Measurements from ENCODE around the gene TTC17.
A peak's percentile ranks its signal among the peaks of the same experiment; 100 is the strongest.
"Not testable (repeated sequence)": the region's sequence is repeated elsewhere in the genome, so short reads cannot be mapped to it uniquely, and the experiment has no call there.

Gene TTC17, protein sequence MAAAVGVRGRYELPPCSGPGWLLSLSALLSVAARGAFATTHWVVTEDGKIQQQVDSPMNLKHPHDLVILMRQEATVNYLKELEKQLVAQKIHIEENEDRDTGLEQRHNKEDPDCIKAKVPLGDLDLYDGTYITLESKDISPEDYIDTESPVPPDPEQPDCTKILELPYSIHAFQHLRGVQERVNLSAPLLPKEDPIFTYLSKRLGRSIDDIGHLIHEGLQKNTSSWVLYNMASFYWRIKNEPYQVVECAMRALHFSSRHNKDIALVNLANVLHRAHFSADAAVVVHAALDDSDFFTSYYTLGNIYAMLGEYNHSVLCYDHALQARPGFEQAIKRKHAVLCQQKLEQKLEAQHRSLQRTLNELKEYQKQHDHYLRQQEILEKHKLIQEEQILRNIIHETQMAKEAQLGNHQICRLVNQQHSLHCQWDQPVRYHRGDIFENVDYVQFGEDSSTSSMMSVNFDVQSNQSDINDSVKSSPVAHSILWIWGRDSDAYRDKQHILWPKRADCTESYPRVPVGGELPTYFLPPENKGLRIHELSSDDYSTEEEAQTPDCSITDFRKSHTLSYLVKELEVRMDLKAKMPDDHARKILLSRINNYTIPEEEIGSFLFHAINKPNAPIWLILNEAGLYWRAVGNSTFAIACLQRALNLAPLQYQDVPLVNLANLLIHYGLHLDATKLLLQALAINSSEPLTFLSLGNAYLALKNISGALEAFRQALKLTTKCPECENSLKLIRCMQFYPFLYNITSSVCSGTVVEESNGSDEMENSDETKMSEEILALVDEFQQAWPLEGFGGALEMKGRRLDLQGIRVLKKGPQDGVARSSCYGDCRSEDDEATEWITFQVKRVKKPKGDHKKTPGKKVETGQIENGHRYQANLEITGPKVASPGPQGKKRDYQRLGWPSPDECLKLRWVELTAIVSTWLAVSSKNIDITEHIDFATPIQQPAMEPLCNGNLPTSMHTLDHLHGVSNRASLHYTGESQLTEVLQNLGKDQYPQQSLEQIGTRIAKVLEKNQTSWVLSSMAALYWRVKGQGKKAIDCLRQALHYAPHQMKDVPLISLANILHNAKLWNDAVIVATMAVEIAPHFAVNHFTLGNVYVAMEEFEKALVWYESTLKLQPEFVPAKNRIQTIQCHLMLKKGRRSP

DNA sequence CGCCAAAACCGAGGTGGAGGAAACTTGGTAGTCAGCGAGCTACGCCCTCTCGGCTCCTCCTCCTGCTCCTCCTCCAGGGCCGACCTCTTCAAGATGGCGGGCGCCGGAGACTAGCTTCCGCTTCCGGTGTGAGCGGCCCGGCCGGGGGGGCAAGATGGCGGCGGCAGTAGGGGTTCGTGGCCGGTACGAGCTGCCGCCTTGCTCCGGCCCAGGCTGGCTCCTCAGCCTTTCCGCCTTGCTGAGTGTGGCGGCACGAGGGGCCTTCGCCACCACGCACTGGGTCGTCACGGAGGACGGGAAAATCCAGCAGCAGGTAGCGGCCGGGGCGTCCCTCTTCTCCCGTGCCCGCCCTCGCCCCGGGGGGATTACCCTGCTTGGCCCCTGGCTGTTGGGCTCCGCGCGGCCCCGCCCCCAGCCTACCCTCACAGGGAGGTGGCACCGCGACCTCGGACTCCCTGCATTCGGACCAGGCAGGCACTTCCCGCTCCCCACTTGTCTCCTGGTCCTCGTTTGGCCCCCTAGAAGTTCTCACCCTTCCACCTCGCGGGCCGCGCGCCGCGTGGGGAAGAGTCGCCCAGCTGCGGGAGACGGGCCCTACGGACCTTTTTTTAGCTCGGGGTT lies at the start of gene TTC17:
Gene TTC17, plus strand, starts transcription at position 120 of the 621 bp plus-strand sequence. Its CDS starts 35 bp downstream, at position 155.
- Histone ChIP-seq H3K36me3 (ENCODE audit: control insufficient read depth in 1 of 2, insufficient read depth in 2 of 2, low read length in 2 of 2) (peaks cover 0 to 2% of the 10 kb centered on the region in 2 donors), H3K4me1 (ENCODE audit: control insufficient read depth in 1 of 2, insufficient read depth in 2 of 2, low read length in 2 of 2) (peaks cover 14 to 21% of the 10 kb centered on the region in 2 donors), H3K27ac (ENCODE audit: low read length) (peak within 1 kb of the TSS; percentile 74), H3K27me3 (ENCODE audit: low read depth, low read length) (no peaks in the 10 kb centered on the region), H3K9me3 (ENCODE audit: control insufficient read depth in 1 of 2, low read length in 2 of 2) (no peaks in the 10 kb centered on the region), H3K4me3 (ENCODE audit: low read depth in 1 of 2, low read length in 2 of 2) (peak within 1 kb of the TSS; percentile 96 to 98)

DNA sequence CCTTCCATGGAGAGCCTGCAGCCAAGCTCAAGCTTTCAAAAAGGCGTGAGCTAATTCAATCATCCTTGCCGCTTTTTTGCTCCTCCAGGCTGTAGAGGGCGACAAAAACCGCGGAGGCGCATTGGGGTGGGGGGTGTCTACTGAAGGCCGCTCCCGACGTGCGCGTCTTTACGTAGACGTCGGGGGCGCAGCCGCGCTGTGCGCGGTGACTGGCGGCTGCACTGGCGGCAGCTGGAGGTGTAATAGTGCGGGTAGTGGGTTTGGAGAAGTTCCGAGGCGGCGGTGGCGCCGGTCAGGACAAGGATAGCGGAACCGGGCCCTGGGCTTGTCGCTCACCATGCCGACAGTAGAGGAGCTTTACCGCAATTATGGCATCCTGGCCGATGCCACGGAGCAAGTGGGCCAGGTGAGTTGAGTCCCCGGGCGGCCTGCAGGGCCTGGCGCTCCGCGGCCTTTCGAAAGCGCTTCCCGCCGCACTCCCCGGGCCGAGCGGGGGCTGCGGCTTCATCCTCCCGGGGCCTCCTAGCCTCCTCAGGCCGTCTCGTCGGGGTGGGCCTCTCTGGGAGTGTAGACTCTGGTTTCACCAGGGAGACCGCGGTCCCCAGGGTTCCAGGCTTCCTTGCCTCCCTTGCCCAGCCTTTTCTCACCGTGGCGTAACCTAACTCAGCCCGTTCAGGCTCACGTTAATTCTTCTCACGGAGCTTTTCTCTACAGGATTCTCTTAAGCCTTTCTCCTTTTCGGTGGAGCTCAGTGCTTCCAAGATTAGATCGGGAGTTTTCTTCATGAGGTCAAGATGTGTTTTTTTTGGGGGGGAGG lies 46.7 kb upstream of the TTC17 start, which contains the start of gene API5:
Gene API5, plus strand, starts transcription at position 206 of the 817 bp plus-strand sequence. Its CDS starts 132 bp downstream, at position 338.
- Histone ChIP-seq H3K4me3 (ENCODE audit: low read depth in 1 of 2, low read length in 2 of 2) (peak within 1 kb of the TSS; percentile 95 to 99), H3K27me3 (ENCODE audit: low read depth, low read length) (no peaks in the 10 kb centered on the region), H3K36me3 (ENCODE audit: control insufficient read depth in 1 of 2, insufficient read depth in 2 of 2, low read length in 2 of 2) (peaks cover 0 to 5% of the 10 kb centered on the region in 2 donors), H3K9me3 (ENCODE audit: control insufficient read depth in 1 of 2, low read length in 2 of 2) (no peaks in the 10 kb centered on the region), H3K27ac (ENCODE audit: low read length) (peak within 1 kb of the TSS; percentile 88), H3K4me1 (ENCODE audit: control insufficient read depth in 1 of 2, insufficient read depth in 2 of 2, low read length in 2 of 2) (peaks cover 5 to 19% of the 10 kb centered on the region in 2 donors)

DNA sequence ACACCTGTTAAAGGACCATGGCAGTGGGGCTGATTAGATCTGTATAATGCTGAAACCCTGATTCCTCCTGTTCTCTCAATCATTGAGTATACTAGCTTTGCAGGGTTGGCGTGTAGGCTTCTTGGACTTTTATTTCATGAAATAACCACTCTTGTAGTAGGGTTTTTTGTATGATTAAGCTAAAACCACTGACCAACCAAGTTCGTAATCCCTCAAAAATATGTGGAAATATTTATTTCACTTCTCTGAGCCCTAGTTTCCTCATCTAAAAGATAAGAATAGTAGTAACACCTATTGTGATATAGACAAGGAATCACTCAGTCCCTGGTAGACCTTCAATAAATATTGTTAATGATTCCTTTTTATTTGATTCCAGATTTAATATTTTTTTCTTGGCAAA lies 42.8 kb upstream of the TTC17 start:
- Histone ChIP-seq H3K27me3 (ENCODE audit: low read depth, low read length) (no peaks in the 10 kb centered on the region), H3K36me3 (ENCODE audit: control insufficient read depth in 1 of 2, insufficient read depth in 2 of 2, low read length in 2 of 2) (peaks cover 15 to 17% of the 10 kb centered on the region in 2 donors), H3K27ac (ENCODE audit: low read length) (no peak overlapping the region), H3K9me3 (ENCODE audit: control insufficient read depth in 1 of 2, low read length in 2 of 2) (no peaks in the 10 kb centered on the region), H3K4me1 (ENCODE audit: control insufficient read depth in 1 of 2, insufficient read depth in 2 of 2, low read length in 2 of 2) (peaks cover 5 to 19% of the 10 kb centered on the region in 2 donors), H3K4me3 (ENCODE audit: low read depth in 1 of 2, low read length in 2 of 2) (no peak overlapping the region)

DNA sequence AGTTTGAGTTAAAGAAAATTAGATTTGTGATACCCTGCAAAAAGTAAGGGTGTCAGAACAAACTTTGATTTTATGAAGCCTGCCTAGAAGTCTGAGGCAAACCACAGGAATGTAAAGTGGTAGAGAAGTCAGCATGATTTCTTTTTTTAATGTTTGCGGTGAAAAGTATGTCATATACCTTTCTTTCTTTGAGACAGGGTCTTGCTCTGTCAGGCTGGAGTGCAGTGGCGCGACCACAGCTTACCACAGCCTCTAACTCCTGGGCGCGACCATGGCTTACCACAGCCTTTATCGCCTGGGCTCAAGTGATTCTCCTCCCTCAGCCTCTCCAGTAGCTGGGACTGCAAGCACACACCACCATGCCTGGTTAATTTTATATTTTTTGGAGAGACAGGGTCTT lies 42.3 kb upstream of the TTC17 start:
- peaks cover 19 to 20% of the 10 kb centered on the region in 2 donors for H3K36me3 ChIP-seq (ENCODE audit: control insufficient read depth in 1 of 2, insufficient read depth in 2 of 2, low read length in 2 of 2)
- peaks cover 5 to 19% of the 10 kb centered on the region in 2 donors for H3K4me1 ChIP-seq (ENCODE audit: control insufficient read depth in 1 of 2, insufficient read depth in 2 of 2, low read length in 2 of 2)
- no peak overlapping the region for H3K4me3 ChIP-seq (ENCODE audit: low read depth in 1 of 2, low read length in 2 of 2)

DNA sequence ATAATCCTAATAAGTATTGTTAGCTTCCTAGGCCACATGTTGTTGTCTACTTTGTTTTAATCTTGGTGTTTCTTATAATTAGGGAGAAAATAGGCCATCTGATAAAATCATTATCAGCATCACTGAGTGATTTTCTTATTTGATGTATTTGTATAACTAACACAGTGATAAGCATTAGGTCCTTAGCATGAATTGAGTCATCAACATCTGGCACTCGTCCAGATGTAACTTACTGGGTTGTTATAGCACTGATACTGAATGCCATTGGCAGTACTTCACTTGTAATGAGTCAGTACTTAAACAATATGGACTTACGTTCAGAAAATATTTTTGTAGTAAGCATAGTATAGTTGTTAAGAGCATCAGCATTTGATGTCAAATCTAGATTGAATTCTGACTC lies 30.7 kb upstream of the TTC17 start:
- no peaks in the 10 kb centered on the region for H3K27me3 ChIP-seq (ENCODE audit: low read depth, low read length)
- no peak overlapping the region for H3K27ac ChIP-seq (ENCODE audit: low read length)
- no peak overlapping the region for H3K4me3 ChIP-seq (ENCODE audit: low read depth in 1 of 2, low read length in 2 of 2)
- peaks cover 72 to 95% of the 10 kb centered on the region in 2 donors for H3K36me3 ChIP-seq (ENCODE audit: control insufficient read depth in 1 of 2, insufficient read depth in 2 of 2, low read length in 2 of 2)
- H3K4me1 ChIP-seq (ENCODE audit: control insufficient read depth in 1 of 2, insufficient read depth in 2 of 2, low read length in 2 of 2), result no peaks in the 10 kb centered on the region
- no peaks in the 10 kb centered on the region for H3K9me3 ChIP-seq (ENCODE audit: control insufficient read depth in 1 of 2, low read length in 2 of 2)

More for the DNA sequence above, 42.3 kb upstream of the TTC17 start:
- H3K27me3 ChIP-seq (ENCODE audit: low read depth, low read length), result no peaks in the 10 kb centered on the region
- no peak overlapping the region for H3K27ac ChIP-seq (ENCODE audit: low read length)
- no peaks in the 10 kb centered on the region for H3K9me3 ChIP-seq (ENCODE audit: control insufficient read depth in 1 of 2, low read length in 2 of 2)

DNA sequence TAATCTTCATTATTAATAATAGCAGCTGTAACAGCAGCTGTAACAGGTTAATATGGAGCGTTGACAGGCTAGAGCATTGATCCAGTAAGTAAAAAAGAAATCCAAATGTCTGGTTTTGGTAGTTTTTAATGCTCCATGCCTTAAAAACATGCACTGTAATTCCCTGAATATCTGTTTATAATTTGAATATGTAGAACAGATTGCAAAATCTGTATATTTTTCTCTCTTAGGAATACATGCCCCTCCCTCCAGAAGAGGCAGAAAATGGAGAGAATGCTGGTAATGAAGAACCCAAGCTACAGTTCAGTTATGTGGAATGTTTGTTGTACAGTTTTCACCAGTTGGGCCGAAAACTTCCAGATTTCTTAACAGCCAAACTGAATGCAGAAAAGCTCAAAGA lies 30.2 kb upstream of the TTC17 start:
- H3K4me3 ChIP-seq (ENCODE audit: low read depth in 1 of 2, low read length in 2 of 2), result no peak overlapping the region
- peaks cover 72 to 95% of the 10 kb centered on the region in 2 donors for H3K36me3 ChIP-seq (ENCODE audit: control insufficient read depth in 1 of 2, insufficient read depth in 2 of 2, low read length in 2 of 2)
- no peaks in the 10 kb centered on the region for H3K27me3 ChIP-seq (ENCODE audit: low read depth, low read length)
- H3K9me3 ChIP-seq (ENCODE audit: control insufficient read depth in 1 of 2, low read length in 2 of 2), result no peaks in the 10 kb centered on the region
- no peak overlapping the region for H3K27ac ChIP-seq (ENCODE audit: low read length)
- no peaks in the 10 kb centered on the region for H3K4me1 ChIP-seq (ENCODE audit: control insufficient read depth in 1 of 2, insufficient read depth in 2 of 2, low read length in 2 of 2)

DNA sequence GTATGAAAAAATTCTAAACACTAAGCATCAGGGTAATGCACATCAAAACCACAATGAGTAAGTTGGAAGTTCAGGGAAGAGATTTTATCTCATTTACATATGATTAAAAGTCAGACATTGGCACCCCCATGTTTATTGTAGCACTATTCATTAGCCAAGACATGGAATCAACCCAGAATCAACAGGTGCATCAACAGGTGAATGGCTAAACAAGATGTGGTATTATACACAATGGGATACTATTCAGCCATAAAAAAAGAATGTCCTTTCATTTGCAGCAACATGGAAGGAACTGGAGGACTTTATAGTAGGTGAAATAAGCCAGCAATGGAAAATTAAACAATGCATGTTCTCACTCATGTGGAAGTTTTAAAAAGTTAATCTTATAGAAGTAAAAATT lies 17.6 kb upstream of the TTC17 start:
- peaks cover 34 to 50% of the 10 kb centered on the region in 2 donors for H3K36me3 ChIP-seq (ENCODE audit: control insufficient read depth in 1 of 2, insufficient read depth in 2 of 2, low read length in 2 of 2)
- H3K27me3 ChIP-seq (ENCODE audit: low read depth, low read length), result no peaks in the 10 kb centered on the region
- no peaks in the 10 kb centered on the region for H3K4me1 ChIP-seq (ENCODE audit: control insufficient read depth in 1 of 2, insufficient read depth in 2 of 2, low read length in 2 of 2)
- no peak overlapping the region for H3K27ac ChIP-seq (ENCODE audit: low read length)
- H3K4me3 ChIP-seq (ENCODE audit: low read depth in 1 of 2, low read length in 2 of 2), result no peak overlapping the region
- no peaks in the 10 kb centered on the region for H3K9me3 ChIP-seq (ENCODE audit: control insufficient read depth in 1 of 2, low read length in 2 of 2)

DNA sequence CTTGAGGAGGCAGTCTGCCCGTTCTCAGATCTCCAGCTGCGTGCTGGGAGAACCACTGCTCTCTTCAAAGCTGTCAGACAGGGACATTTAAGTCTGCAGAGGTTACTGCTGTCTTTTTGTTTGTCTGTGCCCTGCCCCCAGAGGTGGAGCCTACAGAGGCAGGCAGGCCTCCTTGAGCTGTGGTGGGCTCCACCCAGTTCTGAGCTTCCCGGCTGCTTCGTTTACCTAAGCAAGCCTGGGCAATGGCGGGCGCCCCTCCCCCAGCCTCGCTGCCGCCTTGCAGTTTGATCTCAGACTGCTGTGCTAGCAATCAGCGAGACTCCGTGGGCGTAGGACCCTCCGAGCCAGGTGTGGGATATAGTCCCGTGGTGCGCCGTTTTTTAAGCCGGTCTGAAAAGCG lies 7.3 kb upstream of the TTC17 start:
- not testable (repeated sequence) for H3K27ac ChIP-seq (ENCODE audit: low read length); H3K4me1 ChIP-seq (ENCODE audit: control insufficient read depth in 1 of 2, insufficient read depth in 2 of 2, low read length in 2 of 2); H3K27me3 ChIP-seq (ENCODE audit: low read depth, low read length); H3K9me3 ChIP-seq (ENCODE audit: control insufficient read depth in 1 of 2, low read length in 2 of 2); H3K36me3 ChIP-seq (ENCODE audit: control insufficient read depth in 1 of 2, insufficient read depth in 2 of 2, low read length in 2 of 2); H3K4me3 ChIP-seq (ENCODE audit: low read depth in 1 of 2, low read length in 2 of 2)

DNA sequence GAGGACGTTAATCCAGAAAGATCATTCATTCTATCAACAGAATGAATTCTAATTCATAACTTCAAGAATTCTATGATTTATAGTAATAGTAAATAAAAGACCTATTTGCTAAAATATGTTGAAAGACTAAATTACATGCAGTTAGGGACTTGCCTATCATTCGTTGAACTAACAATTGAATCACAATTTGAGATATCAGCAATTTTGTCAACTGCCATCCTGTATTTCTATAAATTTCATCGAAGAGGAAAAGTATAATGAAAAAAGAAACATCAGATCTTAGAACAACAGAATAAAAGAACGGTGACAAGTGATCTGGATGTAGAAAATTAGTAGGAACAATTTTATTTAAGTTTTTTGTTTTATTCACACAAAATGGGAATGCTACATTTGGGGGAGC lies 4.4 kb upstream of the TTC17 start:
- Histone ChIP-seq H3K4me3 (ENCODE audit: low read depth in 1 of 2, low read length in 2 of 2) (no peak overlapping the region), H3K4me1 (ENCODE audit: control insufficient read depth in 1 of 2, insufficient read depth in 2 of 2, low read length in 2 of 2) (peaks cover 0 to 5% of the 10 kb centered on the region in 2 donors), H3K9me3 (ENCODE audit: control insufficient read depth in 1 of 2, low read length in 2 of 2) (no peaks in the 10 kb centered on the region), H3K27me3 (ENCODE audit: low read depth, low read length) (no peaks in the 10 kb centered on the region), H3K36me3 (ENCODE audit: control insufficient read depth in 1 of 2, insufficient read depth in 2 of 2, low read length in 2 of 2) (no peaks in the 10 kb centered on the region), H3K27ac (ENCODE audit: low read length) (no peak overlapping the region)

DNA sequence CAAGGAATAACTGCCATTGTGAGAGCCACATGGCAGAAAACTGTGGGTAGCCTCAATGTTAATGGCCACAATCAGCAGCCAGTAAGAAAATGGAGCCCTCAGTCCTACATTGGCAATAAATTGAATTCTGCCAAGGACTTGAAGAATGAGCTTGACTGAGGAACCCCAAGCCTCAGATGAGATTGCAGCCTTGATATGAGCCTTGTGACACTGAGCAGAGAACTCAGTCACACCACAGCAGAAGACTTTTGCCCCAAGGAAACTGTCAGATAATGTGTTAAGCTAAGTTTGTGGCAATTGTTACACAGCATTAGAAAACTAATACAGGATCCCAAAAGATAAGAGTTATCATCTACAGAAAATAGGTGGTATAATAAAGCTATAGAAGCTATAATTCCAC lies 2.4 kb upstream of the TTC17 start:
- Histone ChIP-seq H3K36me3 (ENCODE audit: control insufficient read depth in 1 of 2, insufficient read depth in 2 of 2, low read length in 2 of 2) (no peaks in the 10 kb centered on the region), H3K4me1 (ENCODE audit: control insufficient read depth in 1 of 2, insufficient read depth in 2 of 2, low read length in 2 of 2) (peaks cover 13 to 21% of the 10 kb centered on the region in 2 donors), H3K4me3 (ENCODE audit: low read depth in 1 of 2, low read length in 2 of 2) (no peak overlapping the region), H3K27ac (ENCODE audit: low read length) (no peak overlapping the region), H3K27me3 (ENCODE audit: low read depth, low read length) (no peaks in the 10 kb centered on the region), H3K9me3 (ENCODE audit: control insufficient read depth in 1 of 2, low read length in 2 of 2) (no peaks in the 10 kb centered on the region)

All from muscle layer of duodenum (tissue), 2 donors.